HG03196 (cell line): ENCODE data around the gene ANTKMT.

ENCODE experiments used
- ATAC-seq: cut with Tn5 transposase; IDR thresholded peaks from one replicate; pipeline ENCODE4 v1.9.1; 2021; ENCODE audit not compliant: unreplicated experiment

The ANTKMT gene

GRCh38 chr16:763369-764183 is 42.6 kb downstream of the ANTKMT start:
- no peak for ATAC-seq

DNA sequence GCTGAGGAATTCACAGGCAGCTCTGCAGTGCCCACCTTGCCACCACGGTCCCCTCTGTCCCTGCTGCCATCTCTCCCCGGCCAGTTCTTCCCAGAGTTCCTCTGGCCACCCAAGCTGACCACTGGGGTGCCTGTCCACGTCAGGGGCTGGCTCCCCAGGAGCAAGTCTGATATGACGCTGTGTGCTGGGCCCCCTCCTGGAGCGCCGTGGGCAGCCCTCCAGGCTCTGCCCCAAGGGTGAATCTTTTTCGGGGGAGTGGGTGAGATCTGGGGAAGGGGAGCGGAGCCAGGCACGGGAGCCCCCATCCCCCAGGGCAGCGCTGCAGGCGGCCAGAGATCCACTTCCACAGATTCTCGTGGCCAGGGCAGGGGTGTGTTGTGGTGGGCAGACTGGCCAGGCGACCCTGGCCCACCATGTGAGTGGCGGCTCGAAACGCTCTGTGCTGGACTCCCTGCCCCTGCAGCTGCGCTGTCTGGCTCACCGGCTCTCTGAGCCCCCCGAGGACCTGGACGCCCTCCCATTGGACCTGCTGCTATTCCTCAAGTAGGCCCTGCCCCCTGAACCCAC is 43.3 kb downstream of the ANTKMT start:
- ATAC-seq = no peak

DNA sequence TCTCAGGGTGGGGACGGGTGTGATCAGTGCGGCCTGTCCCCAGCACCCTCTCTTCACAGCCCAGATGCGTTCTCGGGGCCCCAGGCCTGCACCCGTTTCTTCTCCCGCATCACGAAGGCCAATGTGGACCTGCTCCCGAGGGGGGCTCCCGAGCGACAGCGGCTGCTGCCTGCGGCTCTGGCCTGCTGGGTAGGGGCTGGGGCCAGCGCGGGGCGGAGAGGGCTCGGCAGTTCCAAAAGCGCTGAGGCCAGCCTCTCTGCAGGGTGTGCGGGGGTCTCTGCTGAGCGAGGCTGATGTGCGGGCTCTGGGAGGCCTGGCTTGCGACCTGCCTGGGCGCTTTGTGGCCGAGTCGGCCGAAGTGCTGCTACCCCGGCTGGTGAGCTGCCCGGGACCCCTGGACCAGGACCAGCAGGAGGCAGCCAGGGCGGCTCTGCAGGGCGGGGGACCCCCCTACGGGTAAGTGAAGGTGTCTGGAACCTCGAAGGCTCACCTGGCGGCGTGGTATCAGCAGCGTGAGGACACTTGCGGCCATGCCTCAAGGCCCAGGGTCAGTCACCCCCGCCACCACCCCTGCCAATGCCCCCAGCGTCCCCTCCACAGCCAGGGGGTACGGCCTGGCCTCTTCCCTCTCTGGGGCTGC is 44.0 kb downstream of the ANTKMT start:
- ATAC-seq = no peak

- ATAC-seq = no peak
Observed at GRCh38 chr16:765488-765865, 44.5 kb downstream of the ANTKMT start.

DNA sequence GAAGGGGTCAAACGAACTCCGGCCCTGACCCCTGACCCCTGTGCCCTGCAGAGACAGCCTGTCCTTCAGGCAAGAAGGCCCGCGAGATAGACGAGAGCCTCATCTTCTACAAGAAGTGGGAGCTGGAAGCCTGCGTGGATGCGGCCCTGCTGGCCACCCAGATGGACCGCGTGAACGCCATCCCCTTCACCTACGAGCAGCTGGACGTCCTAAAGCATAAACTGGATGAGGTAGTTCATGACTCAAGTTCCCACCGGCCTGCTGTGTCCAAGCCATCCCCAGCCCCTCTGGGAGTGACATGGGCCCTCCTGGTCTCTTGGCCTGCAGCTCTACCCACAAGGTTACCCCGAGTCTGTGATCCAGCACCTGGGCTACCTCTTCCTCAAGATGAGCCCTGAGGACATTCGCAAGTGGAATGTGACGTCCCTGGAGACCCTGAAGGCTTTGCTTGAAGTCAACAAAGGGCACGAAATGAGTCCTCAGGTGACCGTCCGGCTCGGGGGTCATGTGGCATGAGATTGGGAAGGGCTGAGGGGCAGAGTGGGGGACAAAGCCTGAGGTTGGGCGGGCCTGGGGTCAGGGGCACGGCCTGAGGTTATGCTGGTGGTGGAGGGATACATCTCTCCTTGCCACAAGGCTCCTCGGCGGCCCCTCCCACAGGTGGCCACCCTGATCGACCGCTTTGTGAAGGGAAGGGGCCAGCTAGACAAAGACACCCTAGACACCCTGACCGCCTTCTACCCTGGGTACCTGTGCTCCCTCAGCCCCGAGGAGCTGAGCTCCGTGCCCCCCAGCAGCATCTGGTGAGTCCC is 45.3 kb downstream of the ANTKMT start:
- ATAC-seq = no peak

DNA sequence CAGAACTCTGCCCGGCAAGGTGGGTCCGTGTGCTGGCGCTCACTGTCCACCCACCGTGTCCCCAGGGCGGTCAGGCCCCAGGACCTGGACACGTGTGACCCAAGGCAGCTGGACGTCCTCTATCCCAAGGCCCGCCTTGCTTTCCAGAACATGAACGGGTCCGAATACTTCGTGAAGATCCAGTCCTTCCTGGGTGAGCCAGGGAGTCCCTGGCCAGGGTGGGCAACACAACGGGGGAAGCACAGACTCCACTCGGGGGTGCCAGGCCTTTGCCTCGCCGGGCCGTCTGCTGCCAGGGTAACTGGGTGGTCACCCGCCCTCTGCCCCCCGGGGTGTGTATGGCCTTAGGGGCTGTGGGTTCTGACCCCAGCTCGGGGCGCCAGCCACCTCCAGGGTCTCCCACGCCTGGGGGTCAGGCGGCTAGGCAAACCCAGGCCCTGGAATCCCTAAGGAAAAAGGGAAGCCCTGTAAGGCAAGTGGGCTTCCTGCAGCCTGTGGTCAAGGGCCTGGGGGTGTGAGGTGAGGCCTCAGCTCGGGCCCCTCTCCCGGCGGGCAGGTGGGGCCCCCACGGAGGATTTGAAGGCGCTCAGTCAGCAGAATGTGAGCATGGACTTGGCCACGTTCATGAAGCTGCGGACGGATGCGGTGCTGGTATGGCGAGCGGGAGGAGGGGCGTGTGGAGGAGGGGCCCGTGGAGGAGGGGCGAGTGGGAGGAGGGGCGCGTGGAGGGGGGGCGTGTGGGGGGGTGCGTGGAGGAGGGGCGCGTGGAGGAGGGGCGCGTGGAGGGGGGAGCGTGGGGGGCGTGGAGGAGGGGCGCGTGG is 46.1 kb downstream of the ANTKMT start:
- ATAC-seq = no peak

DNA sequence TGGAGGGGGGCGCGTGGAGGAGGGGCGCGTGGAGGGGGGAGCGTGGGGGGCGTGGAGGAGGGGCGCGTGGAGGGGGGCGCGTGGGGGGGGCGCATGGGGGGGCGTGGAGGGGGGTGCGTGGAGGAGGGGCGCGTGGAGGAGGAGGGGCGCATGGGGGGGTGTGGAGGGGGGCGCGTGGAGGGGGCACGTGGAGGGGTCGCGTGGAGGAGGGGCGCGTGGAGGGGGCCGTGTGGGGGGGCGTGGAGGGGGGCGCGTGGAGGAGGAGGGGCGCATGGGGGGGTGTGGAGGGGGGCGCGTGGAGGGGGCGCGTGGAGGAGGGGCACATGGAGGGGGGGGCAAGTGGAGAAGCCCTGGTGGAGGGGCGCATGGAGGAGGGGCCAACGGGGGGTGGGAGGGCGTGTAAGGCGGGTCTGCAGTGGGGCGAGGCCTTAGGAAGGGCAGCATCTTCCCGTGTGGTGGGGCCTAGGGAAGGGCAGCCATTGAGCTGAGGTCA is 46.8 kb downstream of the ANTKMT start:
- no peak for ATAC-seq

- ATAC-seq = no peak
Observed at GRCh38 chr16:768428-768827, 47.5 kb downstream of the ANTKMT start.

DNA sequence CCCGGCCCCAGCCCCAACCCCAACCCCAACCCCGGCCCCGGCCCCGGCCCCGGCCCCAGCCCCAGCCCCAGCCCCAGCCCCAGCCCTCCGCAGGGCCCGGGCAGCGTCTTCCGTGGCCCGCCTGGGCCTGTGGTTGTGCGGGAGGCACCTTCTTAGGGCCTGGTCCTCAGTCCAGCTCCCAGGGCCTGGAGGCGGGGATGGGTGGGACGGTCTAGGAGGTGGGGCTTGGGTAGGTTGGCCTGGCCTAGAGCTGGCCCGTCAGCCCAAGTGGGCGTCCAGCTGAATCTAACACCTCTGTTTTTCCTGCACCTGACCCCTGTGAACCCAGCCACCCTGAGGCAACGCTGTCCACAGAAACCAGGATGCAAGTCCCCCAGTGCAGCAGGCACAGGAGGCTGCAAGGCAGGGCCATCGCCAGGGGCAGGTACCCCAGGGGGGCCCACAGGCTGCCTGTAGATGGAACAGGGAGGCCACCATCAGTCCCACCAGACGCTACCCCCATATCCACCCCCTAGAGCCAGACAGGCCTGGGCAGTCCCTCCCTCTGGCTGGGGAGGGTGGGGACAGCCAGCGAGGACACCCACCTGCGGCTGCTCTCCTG is 48.3 kb downstream of the ANTKMT start:
- no peak for ATAC-seq

DNA sequence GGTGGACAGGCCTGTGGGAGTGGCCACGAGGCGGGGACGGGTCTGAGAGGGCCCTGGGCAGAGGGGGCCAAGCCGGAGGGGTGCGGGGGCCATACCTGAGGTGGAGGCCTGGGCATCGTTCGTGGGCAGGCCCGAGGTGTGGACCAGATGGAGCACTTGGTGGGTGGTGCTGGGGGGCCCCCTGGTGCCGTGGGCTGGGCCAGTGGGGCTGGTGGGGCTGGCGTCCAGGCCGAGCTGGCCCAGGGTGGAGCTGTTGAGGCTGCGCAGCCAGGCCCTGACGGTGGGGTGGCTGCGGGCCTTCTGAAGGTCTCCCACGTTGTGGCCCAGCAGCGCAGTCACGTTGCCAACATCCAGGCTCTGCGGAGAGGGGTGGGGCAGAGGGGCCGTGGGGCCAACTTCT is 49.0 kb downstream of the ANTKMT start:
- no peak for ATAC-seq

GRCh38 chr16:770411-770810 is 49.5 kb downstream of the ANTKMT start:
- no peak for ATAC-seq
